ENCODE results near the gene ZNF507. TPM values are rescaled to one million over a fixed set of nuclear protein-coding genes. Genes with fewer than 3 reads are reported as not detected.
"Not testable (repeated sequence)": the region's sequence is repeated elsewhere in the genome, so short reads cannot be mapped to it uniquely, and the experiment has no call there.

The ZNF507 gene
- total RNA-seq, 1 experiment from 2014 or later = 26.5 TPM

DNA sequence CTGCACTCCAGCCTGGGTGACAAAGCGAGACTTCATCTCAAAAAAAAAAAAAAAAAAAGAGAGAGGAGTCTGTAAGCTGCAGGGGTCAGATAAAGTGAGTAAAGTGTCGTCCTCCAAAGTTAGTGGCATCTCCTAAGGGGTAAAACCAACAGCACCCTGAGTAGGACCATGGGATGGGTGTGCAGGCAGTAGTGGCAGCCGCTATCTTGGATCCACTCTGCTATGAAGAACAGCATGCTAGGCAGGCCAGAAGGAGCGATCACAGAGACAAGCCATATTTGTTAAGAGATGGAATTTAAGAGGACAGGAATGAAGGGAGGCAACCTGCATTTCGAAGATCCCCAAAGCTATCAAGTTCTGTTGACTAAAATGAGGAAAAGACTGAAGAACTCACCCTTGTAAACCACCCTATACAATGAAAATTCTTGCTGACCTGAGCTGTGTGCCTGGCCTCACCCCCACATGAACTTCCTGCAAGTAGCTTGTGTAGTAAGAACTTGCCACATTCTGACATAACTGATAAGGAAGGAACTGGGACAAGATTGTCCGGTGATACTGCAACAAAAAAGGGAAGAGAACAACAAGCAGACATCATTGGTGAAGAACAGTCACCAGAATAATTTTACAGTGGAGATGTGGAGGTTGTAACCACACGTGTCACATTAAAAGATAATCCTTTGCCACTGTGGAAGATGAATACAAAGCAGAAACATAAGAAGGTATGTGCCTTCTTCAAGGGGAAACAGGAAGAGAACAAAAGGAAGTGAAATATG lies 76.4 kb downstream of the ZNF507 start:
- Histone ChIP-seq H3K4me1 (replicated peaks; ENCODE audit: insufficient read depth) (no peaks in the 10 kb centered on the region), H3K27ac (no peak overlapping the region), H3K9me2 (ENCODE audit: insufficient read depth) (0 out of 2 replicates have a peak, but pooled peaks cover 3% of the 10 kb centered on the region), H3F3A (ENCODE audit: insufficient read depth, low read depth) (no peaks in the 10 kb centered on the region), H3K27me3 (ENCODE audit: insufficient read depth, low read depth) (no peaks in the 10 kb centered on the region), H3K9me3 (ENCODE audit: insufficient read depth, low read depth) (no peaks in the 10 kb centered on the region), H3K4me3 (no peak overlapping the region), H3K4me2 (no peak overlapping the region), H3K79me2 (ENCODE audit: low read depth) (no peaks in the 10 kb centered on the region), H4K20me1 (ENCODE audit: insufficient read depth) (no peaks in the 10 kb centered on the region), H3K36me3 (ENCODE audit: low read depth) (0 out of 2 replicates have a peak, but pooled peaks cover 2% of the 10 kb centered on the region), H2AFZ (no peak overlapping the region)
- BruUV-seq (replicated peaks) = no TSS peak
- TF ChIP-seq, protein P1, sequence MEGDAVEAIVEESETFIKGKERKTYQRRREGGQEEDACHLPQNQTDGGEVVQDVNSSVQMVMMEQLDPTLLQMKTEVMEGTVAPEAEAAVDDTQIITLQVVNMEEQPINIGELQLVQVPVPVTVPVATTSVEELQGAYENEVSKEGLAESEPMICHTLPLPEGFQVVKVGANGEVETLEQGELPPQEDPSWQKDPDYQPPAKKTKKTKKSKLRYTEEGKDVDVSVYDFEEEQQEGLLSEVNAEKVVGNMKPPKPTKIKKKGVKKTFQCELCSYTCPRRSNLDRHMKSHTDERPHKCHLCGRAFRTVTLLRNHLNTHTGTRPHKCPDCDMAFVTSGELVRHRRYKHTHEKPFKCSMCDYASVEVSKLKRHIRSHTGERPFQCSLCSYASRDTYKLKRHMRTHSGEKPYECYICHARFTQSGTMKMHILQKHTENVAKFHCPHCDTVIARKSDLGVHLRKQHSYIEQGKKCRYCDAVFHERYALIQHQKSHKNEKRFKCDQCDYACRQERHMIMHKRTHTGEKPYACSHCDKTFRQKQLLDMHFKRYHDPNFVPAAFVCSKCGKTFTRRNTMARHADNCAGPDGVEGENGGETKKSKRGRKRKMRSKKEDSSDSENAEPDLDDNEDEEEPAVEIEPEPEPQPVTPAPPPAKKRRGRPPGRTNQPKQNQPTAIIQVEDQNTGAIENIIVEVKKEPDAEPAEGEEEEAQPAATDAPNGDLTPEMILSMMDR (conservative IDR thresholded peaks at IDR 0.05) = no peak
- TF ChIP-seq EZH2 (IDR thresholded peaks at IDR 0.05; ENCODE audit: low read depth) = no peak
- DNase-seq = no peak
- intact Hi-C loops (cut with micrococcal nuclease; ENCODE audit: unreplicated experiment) = no loop called here
- ChIA-PET CTCF (no interaction called here), POLR2A (ENCODE audit: unreplicated experiment) (no interaction called here)

- H3K36me3 ChIP-seq (ENCODE audit: low read depth) = 0 out of 2 replicates have a peak, but pooled peaks cover 2% of the 10 kb centered on the region
- CTCF ChIA-PET = no interaction called here
- intact Hi-C loops (cut with micrococcal nuclease; ENCODE audit: unreplicated experiment) = no loop called here
Observed at GRCh38 chr19:32422435-32422834, 77.0 kb downstream of the ZNF507 start.

DNA sequence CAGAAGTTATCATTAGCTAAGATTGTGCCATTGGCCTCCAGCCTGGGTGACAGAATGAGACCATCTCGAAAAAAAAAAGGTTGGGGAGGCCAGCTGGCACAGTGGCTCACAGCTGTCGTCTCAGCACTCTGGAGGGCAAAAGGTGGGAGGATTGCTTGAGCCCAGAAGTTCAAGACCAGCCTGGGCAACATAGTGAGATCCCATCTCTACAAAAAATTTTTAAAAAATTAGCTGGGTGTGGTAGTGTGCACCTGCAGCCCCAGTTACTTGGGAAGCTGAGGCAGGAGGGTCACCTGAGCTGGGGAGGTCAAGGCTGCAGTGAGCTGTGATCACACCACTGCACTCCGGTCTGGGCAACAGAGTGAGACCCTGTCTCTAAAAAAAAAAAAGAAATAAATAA lies 78.5 kb downstream of the ZNF507 start:
- H3K27me3 ChIP-seq (ENCODE audit: insufficient read depth, low read depth); H3K9me2 ChIP-seq (ENCODE audit: insufficient read depth); CTCF ChIA-PET; BruUV-seq (replicated peaks); H3F3A ChIP-seq (ENCODE audit: insufficient read depth, low read depth); intact Hi-C loops (cut with micrococcal nuclease; ENCODE audit: unreplicated experiment); H4K20me1 ChIP-seq (ENCODE audit: insufficient read depth); DNase-seq; H2AFZ ChIP-seq; H3K4me2 ChIP-seq; H3K36me3 ChIP-seq (ENCODE audit: low read depth); H3K4me3 ChIP-seq; H3K27ac ChIP-seq; H3K9me3 ChIP-seq (ENCODE audit: insufficient read depth, low read depth); H3K79me2 ChIP-seq (ENCODE audit: low read depth); H3K4me1 ChIP-seq (replicated peaks; ENCODE audit: insufficient read depth): not testable (repeated sequence)
- POLR2A ChIA-PET (ENCODE audit: unreplicated experiment) = interaction anchor here (0.7 kb wide), 1 partner anchor 81 kb away, joined by 4 read pairs; no protein-coding TSS in a partner anchor

More at GRCh38 chr19:32422435-32422834, 77.0 kb downstream of the ZNF507 start:
- H3K4me1 ChIP-seq (replicated peaks; ENCODE audit: insufficient read depth) = no peaks in the 10 kb centered on the region
- 0 out of 2 replicates have a peak, but pooled peaks cover 3% of the 10 kb centered on the region for H3K9me2 ChIP-seq (ENCODE audit: insufficient read depth)
- no peak overlapping the region for H3K4me3 ChIP-seq
- H2AFZ ChIP-seq = no peak overlapping the region
- no peak for DNase-seq
- no peaks in the 10 kb centered on the region for H3F3A ChIP-seq (ENCODE audit: insufficient read depth, low read depth)
- no peaks in the 10 kb centered on the region for H3K27me3 ChIP-seq (ENCODE audit: insufficient read depth, low read depth)
- no peaks in the 10 kb centered on the region for H3K79me2 ChIP-seq (ENCODE audit: low read depth)
- H3K4me2 ChIP-seq = no peak overlapping the region
- TF ChIP-seq EZH2 (IDR thresholded peaks at IDR 0.05; ENCODE audit: low read depth) = no peak
- TF ChIP-seq, protein P1 (conservative IDR thresholded peaks at IDR 0.05) = no peak
- H3K9me3 ChIP-seq (ENCODE audit: insufficient read depth, low read depth) = no peaks in the 10 kb centered on the region
- no peaks in the 10 kb centered on the region for H4K20me1 ChIP-seq (ENCODE audit: insufficient read depth)
- H3K27ac ChIP-seq = no peak overlapping the region
- POLR2A ChIA-PET (ENCODE audit: unreplicated experiment) = no interaction called here
- BruUV-seq (replicated peaks) = no TSS peak
